ENCODE measurements around the gene VEPH1.

Gene VEPH1

DNA sequence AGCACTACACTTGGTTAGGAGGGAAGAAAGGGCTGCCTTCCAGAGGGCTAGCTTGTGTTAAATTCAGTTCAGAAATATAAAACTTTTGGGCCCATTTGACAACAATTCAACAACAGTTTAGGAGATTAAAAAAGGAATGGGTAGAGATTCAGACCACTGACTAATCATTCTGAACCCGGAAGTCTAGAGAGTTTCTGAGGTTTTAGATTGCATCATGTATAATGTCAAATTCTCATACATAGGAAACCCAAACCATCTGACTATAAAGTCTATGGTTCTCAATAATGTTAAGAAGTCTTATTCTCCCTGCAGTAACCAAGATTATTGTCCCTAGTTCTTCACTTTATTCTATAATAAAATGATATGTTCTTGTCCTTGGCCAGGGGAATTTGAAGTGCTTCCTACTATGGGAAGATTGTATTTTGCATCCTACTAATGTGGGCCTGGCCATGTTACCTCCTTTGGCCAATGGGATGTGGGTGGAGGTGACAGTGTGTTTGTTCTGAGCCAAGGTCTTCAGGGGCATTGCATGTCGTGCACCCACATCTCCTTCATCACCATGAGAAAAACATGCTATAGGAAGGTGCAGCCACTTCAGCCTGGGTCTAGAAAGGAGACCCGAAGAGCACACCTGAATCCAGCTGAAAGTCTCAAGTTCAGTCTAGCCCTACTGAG, 276.9 kb downstream of the VEPH1 start:
- no peak overlapping the region for H3K4me3 ChIP-seq (replicated peaks; ENCODE audit: insufficient read depth, low read length)
- no peak for DNase-seq (ENCODE audit: low read depth in 1 of 2, low spot score in 1 of 2)
- H3K27ac ChIP-seq (replicated peaks), result no peak overlapping the region
- no peaks in the 10 kb centered on the region for H3K27me3 ChIP-seq (ENCODE audit: insufficient read depth, poor library complexity, severe bottlenecking)
- no peak for TF ChIP-seq GABPA (IDR thresholded peaks at IDR 0.05; ENCODE audit: low read depth)
- TF ChIP-seq, protein P1, sequence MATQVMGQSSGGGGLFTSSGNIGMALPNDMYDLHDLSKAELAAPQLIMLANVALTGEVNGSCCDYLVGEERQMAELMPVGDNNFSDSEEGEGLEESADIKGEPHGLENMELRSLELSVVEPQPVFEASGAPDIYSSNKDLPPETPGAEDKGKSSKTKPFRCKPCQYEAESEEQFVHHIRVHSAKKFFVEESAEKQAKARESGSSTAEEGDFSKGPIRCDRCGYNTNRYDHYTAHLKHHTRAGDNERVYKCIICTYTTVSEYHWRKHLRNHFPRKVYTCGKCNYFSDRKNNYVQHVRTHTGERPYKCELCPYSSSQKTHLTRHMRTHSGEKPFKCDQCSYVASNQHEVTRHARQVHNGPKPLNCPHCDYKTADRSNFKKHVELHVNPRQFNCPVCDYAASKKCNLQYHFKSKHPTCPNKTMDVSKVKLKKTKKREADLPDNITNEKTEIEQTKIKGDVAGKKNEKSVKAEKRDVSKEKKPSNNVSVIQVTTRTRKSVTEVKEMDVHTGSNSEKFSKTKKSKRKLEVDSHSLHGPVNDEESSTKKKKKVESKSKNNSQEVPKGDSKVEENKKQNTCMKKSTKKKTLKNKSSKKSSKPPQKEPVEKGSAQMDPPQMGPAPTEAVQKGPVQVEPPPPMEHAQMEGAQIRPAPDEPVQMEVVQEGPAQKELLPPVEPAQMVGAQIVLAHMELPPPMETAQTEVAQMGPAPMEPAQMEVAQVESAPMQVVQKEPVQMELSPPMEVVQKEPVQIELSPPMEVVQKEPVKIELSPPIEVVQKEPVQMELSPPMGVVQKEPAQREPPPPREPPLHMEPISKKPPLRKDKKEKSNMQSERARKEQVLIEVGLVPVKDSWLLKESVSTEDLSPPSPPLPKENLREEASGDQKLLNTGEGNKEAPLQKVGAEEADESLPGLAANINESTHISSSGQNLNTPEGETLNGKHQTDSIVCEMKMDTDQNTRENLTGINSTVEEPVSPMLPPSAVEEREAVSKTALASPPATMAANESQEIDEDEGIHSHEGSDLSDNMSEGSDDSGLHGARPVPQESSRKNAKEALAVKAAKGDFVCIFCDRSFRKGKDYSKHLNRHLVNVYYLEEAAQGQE (IDR thresholded peaks at IDR 0.05; ENCODE audit: insufficient replicate concordance, low read depth), result no peak
- TF ChIP-seq POLR2AphosphoS5 (IDR thresholded peaks at IDR 0.05; ENCODE audit: low read depth), result no peak
- no peak for TF ChIP-seq CTCF (IDR thresholded peaks at IDR 0.05; ENCODE audit: insufficient read depth, low read length)
- no peak for TF ChIP-seq SPI1 (IDR thresholded peaks at IDR 0.05; ENCODE audit: borderline replicate concordance, low read depth)

GRCh38 chr3:157225001-157225400, 278.2 kb downstream of the VEPH1 start:
- H3K27me3 ChIP-seq (ENCODE audit: insufficient read depth, poor library complexity, severe bottlenecking), result no peaks in the 10 kb centered on the region
- H3K27ac ChIP-seq (replicated peaks), result no peak overlapping the region
- no peak for DNase-seq (ENCODE audit: low read depth in 1 of 2, low spot score in 1 of 2)
- no peak overlapping the region for H3K4me3 ChIP-seq (replicated peaks; ENCODE audit: insufficient read depth, low read length)
- TF ChIP-seq SPI1 (IDR thresholded peaks at IDR 0.05; ENCODE audit: borderline replicate concordance, low read depth) (no peak), CTCF (IDR thresholded peaks at IDR 0.05; ENCODE audit: insufficient read depth, low read length) (no peak), POLR2AphosphoS5 (IDR thresholded peaks at IDR 0.05; ENCODE audit: low read depth) (no peak), GABPA (IDR thresholded peaks at IDR 0.05; ENCODE audit: low read depth) (no peak)
- TF ChIP-seq, protein P1 (IDR thresholded peaks at IDR 0.05; ENCODE audit: insufficient replicate concordance, low read depth), result no peak

- DNase-seq (ENCODE audit: low read depth in 1 of 2, low spot score in 1 of 2), result no peak
- no peak for TF ChIP-seq GABPA (IDR thresholded peaks at IDR 0.05; ENCODE audit: low read depth)
- TF ChIP-seq, protein P1 (IDR thresholded peaks at IDR 0.05; ENCODE audit: insufficient replicate concordance, low read depth), result no peak
- no peak for TF ChIP-seq CTCF (IDR thresholded peaks at IDR 0.05; ENCODE audit: insufficient read depth, low read length)
- no peak for TF ChIP-seq POLR2AphosphoS5 (IDR thresholded peaks at IDR 0.05; ENCODE audit: low read depth)
- no peak for TF ChIP-seq SPI1 (IDR thresholded peaks at IDR 0.05; ENCODE audit: borderline replicate concordance, low read depth)
- Histone ChIP-seq H3K27me3 (ENCODE audit: insufficient read depth, poor library complexity, severe bottlenecking) (no peaks in the 10 kb centered on the region), H3K27ac (replicated peaks) (no peak overlapping the region), H3K4me3 (replicated peaks; ENCODE audit: insufficient read depth, low read length) (no peak overlapping the region)
Observed at GRCh38 chr3:157220883-157221282, 282.3 kb downstream of the VEPH1 start.
